Spleen (tissue), 7 donors: ENCODE results near the gene LBR.
"Not testable (repeated sequence)": the region's sequence is repeated elsewhere in the genome, so short reads cannot be mapped to it uniquely, and the experiment has no call there.

Source experiments
- CTCF ChIP-seq, 11 experiments: fragments of 200-600 bp in 7 of 11; fragments of 450-650 bp in 4 of 11; sonication (generic) in 4 of 11; IDR thresholded peaks in 8 of 11; conservative IDR thresholded peaks in 3 of 11; 1 replicate in 7 of 11; 2 replicates in 4 of 11; pipeline versions ENCODE4 v1.4.0 to v1.8.0; 2016 to 2021; ENCODE audit warnings: antibody characterized with exemption in 11 of 11, inconsistent platforms in 4 of 11, mild to moderate bottlenecking in 1 of 11
- POLR2A ChIP-seq, 3 donors: fragments of 450-650 bp; IDR thresholded peaks; one replicate each; pipeline ENCODE4 v1.5.1; 2017; ENCODE audit warnings: antibody characterized with exemption in 3 of 3, mild to moderate bottlenecking in 1 of 3
- POLR2AphosphoS5 ChIP-seq, 3 donors: sonication (generic); formaldehyde crosslinking; IDR thresholded peaks; one replicate each; pipeline ENCODE4 v1.5.1; 2017; ENCODE audit warnings: antibody characterized with exemption in 3 of 3
- donor health status: DM: no; HTN: no; CAD: no; lungs with moderate emphysema.
- donor health status: DM: no; HTN: no; CAD: no.
- donor health status: DM: no; HTN: no; CAD: no.

- TF ChIP-seq CTCF (IDR thresholded peaks at IDR 0.05 in 8 of 11, conservative IDR thresholded peaks at IDR 0.05 in 3 of 11); POLR2A (IDR thresholded peaks at IDR 0.05); POLR2AphosphoS5 (IDR thresholded peaks at IDR 0.05): not testable (repeated sequence)
These were observed 41.0 kb downstream of the LBR start for GRCh38 chr1:225386860-225387259.
